Ramos (cell line): Measurements from ENCODE around the gene CHTF8.

ENCODE experiments used
- in situ Hi-C: fragments of 300-500 bp; cut with MboI; formaldehyde crosslinking; loops from one replicate; pipeline ENCODE4 v1.14.3; 2022; ENCODE audit warnings: low sequenced_read_pairs; ENCODE audit not compliant: unreplicated experiment

CHTF8 gene, protein sequence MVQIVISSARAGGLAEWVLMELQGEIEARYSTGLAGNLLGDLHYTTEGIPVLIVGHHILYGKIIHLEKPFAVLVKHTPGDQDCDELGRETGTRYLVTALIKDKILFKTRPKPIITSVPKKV

GRCh38 chr16:69132424-69133252 is at the start of gene CHTF8, which contains the start of gene UTP4:
TSS of gene CHTF8 (minus strand) at chr16:69132588. CDS start at chr16:69121458, 11,130 bp downstream.
TSS of gene UTP4 (plus strand) at chr16:69132649. CDS start at chr16:69133460, 811 bp downstream.
- in situ Hi-C loops = no loop called here

DNA sequence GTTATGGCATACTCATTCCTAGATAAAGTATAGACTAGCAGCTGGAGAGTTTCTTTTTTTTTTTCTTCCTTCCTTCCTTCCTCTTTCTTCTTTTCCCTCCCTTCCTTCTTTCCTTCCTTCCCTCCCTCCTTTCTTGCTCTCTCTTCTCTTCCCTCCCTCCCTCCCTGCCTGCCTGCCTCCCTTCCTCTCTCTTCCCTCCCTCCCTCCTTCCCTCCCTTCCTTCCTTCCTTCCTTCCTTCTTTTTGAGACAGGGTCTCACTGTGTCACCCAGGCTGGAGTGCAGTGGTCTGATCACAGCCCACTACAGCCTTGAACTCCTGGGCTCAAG is 47.6 kb upstream of the CHTF8 start:
- in situ Hi-C loops = no loop called here

DNA sequence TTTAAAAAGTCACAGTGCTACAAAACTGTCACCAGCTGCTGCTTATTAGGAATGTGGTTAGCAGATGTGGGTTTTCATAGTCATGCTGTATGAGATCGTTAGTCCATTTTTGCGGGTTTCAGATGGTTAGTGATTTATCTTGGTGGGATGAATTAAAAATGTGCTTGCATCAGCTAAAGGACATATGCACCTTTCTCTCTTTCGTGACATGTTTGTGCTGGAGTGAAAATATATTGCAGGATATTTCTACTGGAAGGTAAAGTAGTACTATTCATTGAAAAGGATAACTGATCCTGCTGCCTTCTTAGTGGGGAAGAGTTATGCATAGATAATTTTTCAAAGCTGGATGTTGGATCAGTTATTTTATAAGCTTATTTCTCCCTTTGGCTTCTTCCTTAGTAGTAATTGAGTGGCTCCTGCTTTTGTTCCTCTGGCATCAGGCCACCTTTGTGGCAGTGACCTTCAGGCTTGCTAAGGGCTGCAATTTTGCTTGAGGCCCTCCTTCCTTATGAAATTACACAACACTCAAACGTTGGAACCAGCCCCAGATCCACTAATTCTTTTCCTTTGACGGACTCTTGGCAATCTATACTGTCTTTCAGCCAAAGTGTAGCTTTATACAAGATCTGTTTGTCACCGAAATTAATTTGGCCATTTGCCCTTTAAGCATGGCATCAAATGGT is 47.1 kb upstream of the CHTF8 start:
- in situ Hi-C loops = no loop called here

- in situ Hi-C loops = no loop called here
These were observed 43.8 kb upstream of the CHTF8 start for GRCh38 chr16:69176033-69176800.

- in situ Hi-C loops = no loop called here
These were observed 39.1 kb upstream of the CHTF8 start for GRCh38 chr16:69171325-69172084.

- in situ Hi-C loops = no loop called here
These were observed 37.4 kb upstream of the CHTF8 start for GRCh38 chr16:69169607-69170352.

DNA sequence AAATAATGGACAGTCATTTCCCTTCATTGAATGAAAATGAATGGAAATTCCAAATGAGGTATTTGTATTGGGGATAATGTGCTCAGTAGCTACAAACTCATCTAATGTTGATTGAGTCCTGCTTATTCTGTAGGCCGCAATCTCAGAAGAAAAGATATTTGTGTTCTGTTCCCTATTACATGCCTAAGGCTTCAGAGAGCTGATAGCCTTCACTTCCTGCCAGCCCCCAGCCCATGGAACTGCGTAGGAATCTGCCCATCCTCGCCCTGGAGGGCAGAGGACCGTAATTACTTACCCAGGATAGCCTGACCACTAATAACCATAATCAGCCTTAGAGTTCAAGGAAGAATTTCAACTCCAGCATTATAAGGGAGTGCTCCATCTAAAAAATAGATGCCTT is 36.7 kb upstream of the CHTF8 start:
- in situ Hi-C loops = no loop called here

GRCh38 chr16:69166946-69167930 is 34.9 kb upstream of the CHTF8 start:
- in situ Hi-C loops = no loop called here

- in situ Hi-C loops = no loop called here
These were observed 33.9 kb upstream of the CHTF8 start for GRCh38 chr16:69166221-69166833.

GRCh38 chr16:69165584-69165983 is 33.2 kb upstream of the CHTF8 start:
- in situ Hi-C loops = no loop called here

DNA sequence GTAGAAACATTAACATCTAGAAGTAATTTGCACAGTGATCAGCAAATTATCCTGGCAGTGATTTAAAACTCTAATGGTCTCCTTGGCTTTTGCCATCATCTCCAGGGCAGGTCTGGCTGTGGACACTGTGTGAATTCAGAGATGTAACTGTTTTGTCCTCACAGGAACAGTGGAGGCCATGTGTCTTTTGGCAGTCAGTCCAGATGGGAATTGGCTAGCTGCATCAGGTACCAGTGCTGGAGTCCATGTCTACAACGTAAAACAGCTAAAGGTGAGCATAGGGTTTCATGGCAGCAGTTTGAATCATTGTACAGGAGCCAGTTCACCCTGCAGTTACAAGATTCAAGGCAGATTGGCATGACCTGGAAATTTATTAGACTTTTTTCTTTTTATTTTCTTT is 27.8 kb upstream of the CHTF8 start:
- in situ Hi-C loops = no loop called here

DNA sequence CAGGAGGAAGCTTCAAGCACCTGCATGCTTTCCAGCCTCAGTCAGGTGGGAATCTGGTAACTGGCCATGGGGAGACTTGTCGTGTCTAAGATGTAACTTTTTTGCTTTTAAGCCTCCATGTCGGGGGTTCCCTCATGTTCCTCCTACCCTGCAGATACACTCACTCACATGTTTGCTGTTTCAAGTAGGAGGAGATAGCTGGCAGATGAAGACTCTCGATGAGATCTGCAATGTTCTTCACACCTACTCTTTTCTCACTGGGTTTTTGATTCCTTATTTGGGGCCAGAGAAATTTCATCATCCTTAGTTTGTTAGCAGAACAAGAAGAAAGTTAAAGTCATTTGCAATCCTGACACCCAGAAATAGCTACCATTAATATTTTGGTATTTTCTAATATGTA is 24.8 kb upstream of the CHTF8 start:
- in situ Hi-C loops = no loop called here

GRCh38 chr16:69150146-69150865 is 17.9 kb upstream of the CHTF8 start:
- in situ Hi-C loops = loop anchor here (5.0 kb wide), 1 partner anchor 137 kb away; no protein-coding TSS in a partner anchor

DNA sequence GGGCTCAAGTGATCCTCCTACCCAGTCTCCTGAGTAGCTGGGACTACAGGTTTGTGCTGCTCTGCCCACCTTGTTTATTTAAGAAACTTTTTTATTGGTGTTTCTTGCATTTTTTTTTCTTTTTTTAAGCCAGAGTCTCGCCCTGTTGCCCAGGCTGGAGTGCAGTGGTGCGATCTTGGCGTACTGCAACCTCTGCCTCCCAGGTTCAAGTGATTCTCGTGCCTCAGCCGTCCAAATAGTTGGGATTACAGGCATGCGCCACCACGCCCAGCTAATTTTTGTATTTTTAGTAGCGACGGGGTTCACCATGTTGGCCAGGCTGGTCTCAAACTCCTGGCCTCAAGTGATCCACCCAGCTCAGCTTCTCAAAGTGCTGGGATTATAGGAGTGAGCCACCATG is 17.2 kb upstream of the CHTF8 start:
- in situ Hi-C loops = loop anchor here (5.0 kb wide), 1 partner anchor 138 kb away; no protein-coding TSS in a partner anchor

DNA sequence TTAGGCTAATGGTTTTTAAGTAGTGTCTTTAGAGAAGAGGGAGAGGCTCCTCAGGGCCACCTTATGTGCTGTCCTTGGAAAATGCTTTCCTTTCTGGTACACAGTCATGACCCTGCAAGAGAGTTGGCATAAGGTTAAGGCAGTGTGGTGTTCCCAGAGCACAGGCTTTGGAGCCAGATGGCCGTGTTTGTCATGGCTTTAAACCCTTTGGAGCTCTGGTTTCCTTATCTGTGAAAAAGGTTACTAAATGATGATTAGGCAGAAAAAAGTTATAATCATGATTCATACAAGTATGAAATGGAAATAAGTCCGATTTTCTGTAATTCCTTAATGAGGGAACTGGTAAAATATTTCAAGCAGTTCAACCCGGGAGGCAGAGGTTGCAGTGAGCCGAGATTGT is 13.3 kb upstream of the CHTF8 start:
- in situ Hi-C loops = no loop called here

- in situ Hi-C loops = no loop called here
These were observed 10.7 kb upstream of the CHTF8 start for GRCh38 chr16:69143116-69143515.

- in situ Hi-C loops = no loop called here
These were observed 9.5 kb upstream of the CHTF8 start for GRCh38 chr16:69141936-69142335.
